ENCODE results near the gene CHST8.

Gene CHST8

DNA sequence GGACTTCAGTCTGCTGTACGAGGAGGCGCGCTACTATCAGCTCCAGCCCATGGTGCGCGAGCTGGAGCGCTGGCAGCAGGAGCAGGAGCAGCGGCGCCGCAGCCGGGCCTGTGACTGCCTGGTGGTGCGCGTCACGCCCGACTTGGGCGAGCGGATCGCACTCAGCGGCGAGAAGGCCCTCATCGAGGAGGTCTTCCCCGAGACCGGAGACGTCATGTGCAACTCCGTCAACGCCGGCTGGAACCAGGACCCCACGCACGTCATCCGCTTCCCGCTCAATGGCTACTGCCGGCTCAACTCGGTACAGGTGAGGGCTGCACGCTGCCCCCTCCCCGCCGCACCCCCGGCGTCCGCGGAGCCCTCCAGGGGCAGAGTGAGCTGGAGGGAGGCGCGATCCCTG lies 189.5 kb downstream of the CHST8 start:
- TF ChIP-seq CTCF (IDR thresholded peaks at IDR 0.05; ENCODE audit: control insufficient read depth, insufficient read depth, low read depth, low read length, missing control alignments): no peak
- no peak for DNase-seq (ENCODE audit: low read depth)

GRCh38 chr19:33811736-33812387 lies 190.1 kb downstream of the CHST8 start:
- no peak overlapping the region for H3K4me3 ChIP-seq (ENCODE audit: control insufficient read depth, low read depth, low read length)
- no peak for TF ChIP-seq CTCF (IDR thresholded peaks at IDR 0.05; ENCODE audit: control insufficient read depth, insufficient read depth, low read depth, low read length, missing control alignments)
- no peak for DNase-seq (ENCODE audit: low read depth)

More for the DNA sequence above, 189.5 kb downstream of the CHST8 start:
- no peak overlapping the region for H3K4me3 ChIP-seq (ENCODE audit: control insufficient read depth, low read depth, low read length)

DNA sequence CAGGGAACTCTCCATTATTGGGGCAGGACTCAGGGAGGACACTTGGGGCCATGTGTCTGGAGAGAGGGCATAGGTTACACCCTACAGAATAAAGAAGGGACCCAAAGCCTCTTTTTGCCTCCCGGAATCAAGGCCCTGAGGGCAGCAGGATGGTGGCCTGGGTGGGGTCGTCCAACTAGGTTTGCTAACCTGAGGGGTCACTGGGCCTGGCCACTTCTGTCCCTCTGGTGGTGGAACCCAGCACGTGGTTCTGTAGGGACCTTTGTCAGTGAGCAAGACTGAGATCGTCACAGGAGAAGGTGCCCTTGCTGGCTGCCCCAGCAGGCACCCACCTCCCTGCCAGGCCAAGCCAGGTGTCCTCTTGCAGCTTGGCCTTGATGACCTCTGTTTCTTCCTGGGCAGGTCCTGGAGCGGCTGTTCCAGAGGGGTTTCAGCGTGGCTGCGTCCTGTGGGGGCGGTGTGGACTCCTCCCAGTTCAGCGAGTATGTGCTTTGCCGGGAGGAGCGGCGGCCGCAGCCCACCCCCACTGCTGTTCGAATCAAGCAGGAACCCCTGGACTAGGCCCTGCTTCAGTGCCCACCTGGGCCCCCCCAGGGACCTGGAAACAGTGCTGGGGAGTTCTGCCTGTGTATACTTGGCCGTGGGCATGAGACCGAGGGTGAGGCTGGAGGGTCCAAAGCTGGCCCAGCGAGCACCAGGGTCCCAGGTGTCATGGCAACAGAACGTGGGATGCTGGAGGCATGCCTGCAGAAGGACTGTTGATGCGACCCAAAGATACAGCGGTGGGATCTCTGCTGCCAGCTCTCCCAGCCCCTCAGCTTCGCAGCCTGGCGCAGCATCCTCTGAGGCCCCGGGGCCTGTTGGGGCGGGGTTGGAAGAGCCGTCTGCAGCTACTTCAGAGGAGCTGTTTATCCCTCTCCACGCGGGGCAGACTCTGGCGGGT lies 190.9 kb downstream of the CHST8 start:
- H3K4me3 ChIP-seq (ENCODE audit: control insufficient read depth, low read depth, low read length): no peak overlapping the region
- TF ChIP-seq CTCF (IDR thresholded peaks at IDR 0.05; ENCODE audit: control insufficient read depth, insufficient read depth, low read depth, low read length, missing control alignments): no peak
- DNase-seq (ENCODE audit: low read depth): no peak

DNA sequence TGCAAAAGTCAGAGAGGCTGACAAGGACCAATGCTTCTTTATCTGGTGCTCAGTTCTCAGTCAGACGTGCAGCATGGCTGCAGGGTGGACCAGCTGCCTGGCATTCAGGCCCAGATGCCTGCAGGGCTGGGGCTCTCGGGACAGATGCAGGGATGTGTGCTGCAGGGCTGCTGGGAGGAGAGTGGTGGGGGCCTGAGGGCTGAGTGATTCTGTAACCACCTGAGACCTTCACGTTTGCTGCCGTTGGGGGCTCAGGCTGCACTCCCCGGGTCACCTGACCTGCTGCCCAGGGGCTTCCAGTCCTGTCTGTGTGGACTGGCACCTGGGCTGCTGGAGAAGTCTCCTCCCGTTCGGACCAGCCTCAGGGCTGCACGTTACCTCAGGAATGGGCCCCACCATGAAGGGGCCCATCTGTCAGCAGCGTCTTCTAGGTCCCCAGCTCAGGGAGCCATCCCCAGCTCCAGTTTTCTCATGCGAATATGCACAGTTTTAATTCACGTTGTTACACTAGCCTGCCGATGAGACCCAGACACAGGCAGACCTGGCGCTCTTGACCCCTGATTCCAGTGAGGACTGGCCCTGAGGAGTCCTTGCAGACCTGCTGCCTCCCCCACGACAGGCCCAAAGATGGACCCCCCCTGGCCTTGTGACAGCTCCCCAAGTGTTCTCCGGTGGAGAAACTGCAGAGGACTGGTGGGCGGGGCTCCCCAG lies 191.8 kb downstream of the CHST8 start:
- no peak for DNase-seq (ENCODE audit: low read depth)
- TF ChIP-seq CTCF (IDR thresholded peaks at IDR 0.05; ENCODE audit: control insufficient read depth, insufficient read depth, low read depth, low read length, missing control alignments): no peak

GRCh38 chr19:33814181-33815165 lies 192.7 kb downstream of the CHST8 start:
- no peak for DNase-seq (ENCODE audit: low read depth)
- H3K4me3 ChIP-seq (ENCODE audit: control insufficient read depth, low read depth, low read length): no peak overlapping the region
- TF ChIP-seq CTCF (IDR thresholded peaks at IDR 0.05; ENCODE audit: control insufficient read depth, insufficient read depth, low read depth, low read length, missing control alignments): no peak

More for the DNA sequence above, 191.8 kb downstream of the CHST8 start:
- H3K4me3 ChIP-seq (ENCODE audit: control insufficient read depth, low read depth, low read length): no peak overlapping the region
